ENCODE data around the gene NPNT. TPM values are rescaled to one million over a fixed set of nuclear protein-coding genes. Genes with fewer than 3 reads are reported as not detected.

The NPNT gene
- total RNA-seq, 1 experiment from 2014 or later = 1.4 TPM

- peaks cover 77% of the 10 kb centered on the region for H3K4me1 Mint-ChIP-seq
- H3K27ac Mint-ChIP-seq = no peak overlapping the region
- TF ChIP-seq SOX15 (CRISPR knock-in tag; IDR thresholded peaks at IDR 0.05) = no peak
- TF ChIP-seq ATF2 (CRISPR knock-in tag; IDR thresholded peaks at IDR 0.05; ENCODE audit: borderline replicate concordance, low read depth) = no peak
- TF ChIP-seq, protein P1, sequence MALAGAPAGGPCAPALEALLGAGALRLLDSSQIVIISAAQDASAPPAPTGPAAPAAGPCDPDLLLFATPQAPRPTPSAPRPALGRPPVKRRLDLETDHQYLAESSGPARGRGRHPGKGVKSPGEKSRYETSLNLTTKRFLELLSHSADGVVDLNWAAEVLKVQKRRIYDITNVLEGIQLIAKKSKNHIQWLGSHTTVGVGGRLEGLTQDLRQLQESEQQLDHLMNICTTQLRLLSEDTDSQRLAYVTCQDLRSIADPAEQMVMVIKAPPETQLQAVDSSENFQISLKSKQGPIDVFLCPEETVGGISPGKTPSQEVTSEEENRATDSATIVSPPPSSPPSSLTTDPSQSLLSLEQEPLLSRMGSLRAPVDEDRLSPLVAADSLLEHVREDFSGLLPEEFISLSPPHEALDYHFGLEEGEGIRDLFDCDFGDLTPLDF (CRISPR knock-in tag; IDR thresholded peaks at IDR 0.05) = no peak
- TF ChIP-seq, protein P2, sequence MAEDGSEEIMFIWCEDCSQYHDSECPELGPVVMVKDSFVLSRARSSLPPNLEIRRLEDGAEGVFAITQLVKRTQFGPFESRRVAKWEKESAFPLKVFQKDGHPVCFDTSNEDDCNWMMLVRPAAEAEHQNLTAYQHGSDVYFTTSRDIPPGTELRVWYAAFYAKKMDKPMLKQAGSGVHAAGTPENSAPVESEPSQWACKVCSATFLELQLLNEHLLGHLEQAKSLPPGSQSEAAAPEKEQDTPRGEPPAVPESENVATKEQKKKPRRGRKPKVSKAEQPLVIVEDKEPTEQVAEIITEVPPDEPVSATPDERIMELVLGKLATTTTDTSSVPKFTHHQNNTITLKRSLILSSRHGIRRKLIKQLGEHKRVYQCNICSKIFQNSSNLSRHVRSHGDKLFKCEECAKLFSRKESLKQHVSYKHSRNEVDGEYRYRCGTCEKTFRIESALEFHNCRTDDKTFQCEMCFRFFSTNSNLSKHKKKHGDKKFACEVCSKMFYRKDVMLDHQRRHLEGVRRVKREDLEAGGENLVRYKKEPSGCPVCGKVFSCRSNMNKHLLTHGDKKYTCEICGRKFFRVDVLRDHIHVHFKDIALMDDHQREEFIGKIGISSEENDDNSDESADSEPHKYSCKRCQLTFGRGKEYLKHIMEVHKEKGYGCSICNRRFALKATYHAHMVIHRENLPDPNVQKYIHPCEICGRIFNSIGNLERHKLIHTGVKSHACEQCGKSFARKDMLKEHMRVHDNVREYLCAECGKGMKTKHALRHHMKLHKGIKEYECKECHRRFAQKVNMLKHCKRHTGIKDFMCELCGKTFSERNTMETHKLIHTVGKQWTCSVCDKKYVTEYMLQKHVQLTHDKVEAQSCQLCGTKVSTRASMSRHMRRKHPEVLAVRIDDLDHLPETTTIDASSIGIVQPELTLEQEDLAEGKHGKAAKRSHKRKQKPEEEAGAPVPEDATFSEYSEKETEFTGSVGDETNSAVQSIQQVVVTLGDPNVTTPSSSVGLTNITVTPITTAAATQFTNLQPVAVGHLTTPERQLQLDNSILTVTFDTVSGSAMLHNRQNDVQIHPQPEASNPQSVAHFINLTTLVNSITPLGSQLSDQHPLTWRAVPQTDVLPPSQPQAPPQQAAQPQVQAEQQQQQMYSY (CRISPR knock-in tag; IDR thresholded peaks at IDR 0.05) = no peak
- TF ChIP-seq HMGXB4 (CRISPR knock-in tag; IDR thresholded peaks at IDR 0.05) = no peak
- TF ChIP-seq, protein P3, sequence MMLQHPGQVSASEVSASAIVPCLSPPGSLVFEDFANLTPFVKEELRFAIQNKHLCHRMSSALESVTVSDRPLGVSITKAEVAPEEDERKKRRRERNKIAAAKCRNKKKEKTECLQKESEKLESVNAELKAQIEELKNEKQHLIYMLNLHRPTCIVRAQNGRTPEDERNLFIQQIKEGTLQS (CRISPR knock-in tag; conservative IDR thresholded peaks at IDR 0.05) = no peak
- no peak for TF ChIP-seq AR (CRISPR knock-in tag; IDR thresholded peaks at IDR 0.05)
- TF ChIP-seq, protein P4, sequence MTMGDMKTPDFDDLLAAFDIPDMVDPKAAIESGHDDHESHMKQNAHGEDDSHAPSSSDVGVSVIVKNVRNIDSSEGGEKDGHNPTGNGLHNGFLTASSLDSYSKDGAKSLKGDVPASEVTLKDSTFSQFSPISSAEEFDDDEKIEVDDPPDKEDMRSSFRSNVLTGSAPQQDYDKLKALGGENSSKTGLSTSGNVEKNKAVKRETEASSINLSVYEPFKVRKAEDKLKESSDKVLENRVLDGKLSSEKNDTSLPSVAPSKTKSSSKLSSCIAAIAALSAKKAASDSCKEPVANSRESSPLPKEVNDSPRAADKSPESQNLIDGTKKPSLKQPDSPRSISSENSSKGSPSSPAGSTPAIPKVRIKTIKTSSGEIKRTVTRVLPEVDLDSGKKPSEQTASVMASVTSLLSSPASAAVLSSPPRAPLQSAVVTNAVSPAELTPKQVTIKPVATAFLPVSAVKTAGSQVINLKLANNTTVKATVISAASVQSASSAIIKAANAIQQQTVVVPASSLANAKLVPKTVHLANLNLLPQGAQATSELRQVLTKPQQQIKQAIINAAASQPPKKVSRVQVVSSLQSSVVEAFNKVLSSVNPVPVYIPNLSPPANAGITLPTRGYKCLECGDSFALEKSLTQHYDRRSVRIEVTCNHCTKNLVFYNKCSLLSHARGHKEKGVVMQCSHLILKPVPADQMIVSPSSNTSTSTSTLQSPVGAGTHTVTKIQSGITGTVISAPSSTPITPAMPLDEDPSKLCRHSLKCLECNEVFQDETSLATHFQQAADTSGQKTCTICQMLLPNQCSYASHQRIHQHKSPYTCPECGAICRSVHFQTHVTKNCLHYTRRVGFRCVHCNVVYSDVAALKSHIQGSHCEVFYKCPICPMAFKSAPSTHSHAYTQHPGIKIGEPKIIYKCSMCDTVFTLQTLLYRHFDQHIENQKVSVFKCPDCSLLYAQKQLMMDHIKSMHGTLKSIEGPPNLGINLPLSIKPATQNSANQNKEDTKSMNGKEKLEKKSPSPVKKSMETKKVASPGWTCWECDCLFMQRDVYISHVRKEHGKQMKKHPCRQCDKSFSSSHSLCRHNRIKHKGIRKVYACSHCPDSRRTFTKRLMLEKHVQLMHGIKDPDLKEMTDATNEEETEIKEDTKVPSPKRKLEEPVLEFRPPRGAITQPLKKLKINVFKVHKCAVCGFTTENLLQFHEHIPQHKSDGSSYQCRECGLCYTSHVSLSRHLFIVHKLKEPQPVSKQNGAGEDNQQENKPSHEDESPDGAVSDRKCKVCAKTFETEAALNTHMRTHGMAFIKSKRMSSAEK (CRISPR knock-in tag; IDR thresholded peaks at IDR 0.05; ENCODE audit: borderline replicate concordance) = no peak
- TF ChIP-seq, protein P5, sequence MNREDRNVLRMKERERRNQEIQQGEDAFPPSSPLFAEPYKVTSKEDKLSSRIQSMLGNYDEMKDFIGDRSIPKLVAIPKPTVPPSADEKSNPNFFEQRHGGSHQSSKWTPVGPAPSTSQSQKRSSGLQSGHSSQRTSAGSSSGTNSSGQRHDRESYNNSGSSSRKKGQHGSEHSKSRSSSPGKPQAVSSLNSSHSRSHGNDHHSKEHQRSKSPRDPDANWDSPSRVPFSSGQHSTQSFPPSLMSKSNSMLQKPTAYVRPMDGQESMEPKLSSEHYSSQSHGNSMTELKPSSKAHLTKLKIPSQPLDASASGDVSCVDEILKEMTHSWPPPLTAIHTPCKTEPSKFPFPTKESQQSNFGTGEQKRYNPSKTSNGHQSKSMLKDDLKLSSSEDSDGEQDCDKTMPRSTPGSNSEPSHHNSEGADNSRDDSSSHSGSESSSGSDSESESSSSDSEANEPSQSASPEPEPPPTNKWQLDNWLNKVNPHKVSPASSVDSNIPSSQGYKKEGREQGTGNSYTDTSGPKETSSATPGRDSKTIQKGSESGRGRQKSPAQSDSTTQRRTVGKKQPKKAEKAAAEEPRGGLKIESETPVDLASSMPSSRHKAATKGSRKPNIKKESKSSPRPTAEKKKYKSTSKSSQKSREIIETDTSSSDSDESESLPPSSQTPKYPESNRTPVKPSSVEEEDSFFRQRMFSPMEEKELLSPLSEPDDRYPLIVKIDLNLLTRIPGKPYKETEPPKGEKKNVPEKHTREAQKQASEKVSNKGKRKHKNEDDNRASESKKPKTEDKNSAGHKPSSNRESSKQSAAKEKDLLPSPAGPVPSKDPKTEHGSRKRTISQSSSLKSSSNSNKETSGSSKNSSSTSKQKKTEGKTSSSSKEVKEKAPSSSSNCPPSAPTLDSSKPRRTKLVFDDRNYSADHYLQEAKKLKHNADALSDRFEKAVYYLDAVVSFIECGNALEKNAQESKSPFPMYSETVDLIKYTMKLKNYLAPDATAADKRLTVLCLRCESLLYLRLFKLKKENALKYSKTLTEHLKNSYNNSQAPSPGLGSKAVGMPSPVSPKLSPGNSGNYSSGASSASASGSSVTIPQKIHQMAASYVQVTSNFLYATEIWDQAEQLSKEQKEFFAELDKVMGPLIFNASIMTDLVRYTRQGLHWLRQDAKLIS (CRISPR knock-in tag; IDR thresholded peaks at IDR 0.05; ENCODE audit: borderline replicate concordance) = no peak
- no peak for TF ChIP-seq PRRX2 (CRISPR knock-in tag; IDR thresholded peaks at IDR 0.05)
- TF ChIP-seq NR2C2 (CRISPR knock-in tag; IDR thresholded peaks at IDR 0.05) = no peak
- TF ChIP-seq NR3C1 (CRISPR knock-in tag; conservative IDR thresholded peaks at IDR 0.05; ENCODE audit: low read depth) = no peak
- TF ChIP-seq ELF4 (CRISPR knock-in tag; IDR thresholded peaks at IDR 0.05; ENCODE audit: low read depth) = no peak
- TF ChIP-seq TEAD1 (CRISPR knock-in tag; IDR thresholded peaks at IDR 0.05) = no peak
- TF ChIP-seq, protein P6, sequence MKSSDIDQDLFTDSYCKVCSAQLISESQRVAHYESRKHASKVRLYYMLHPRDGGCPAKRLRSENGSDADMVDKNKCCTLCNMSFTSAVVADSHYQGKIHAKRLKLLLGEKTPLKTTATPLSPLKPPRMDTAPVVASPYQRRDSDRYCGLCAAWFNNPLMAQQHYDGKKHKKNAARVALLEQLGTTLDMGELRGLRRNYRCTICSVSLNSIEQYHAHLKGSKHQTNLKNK (CRISPR knock-in tag; IDR thresholded peaks at IDR 0.05) = no peak
- no peak overlapping the region for H3K4me3 Mint-ChIP-seq
- H3K27me3 Mint-ChIP-seq (ENCODE audit: low read depth) = no peaks in the 10 kb centered on the region
- ChIA-PET POLR2A (interaction anchor here (0.5 kb wide), 1 partner anchor 14 kb away, joined by 6 read pairs; no protein-coding TSS in a partner anchor), CTCF (no interaction called here)
- H3K36me3 Mint-ChIP-seq = no peaks in the 10 kb centered on the region
- no peaks in the 10 kb centered on the region for H3K9me3 Mint-ChIP-seq
- DNase-seq (ENCODE audit: low spot score) = no peak
- ATAC-seq = no peak
Measured at GRCh38 chr4:105970371-105970770, 75.1 kb downstream of the NPNT start.
